Endothelial cell of umbilical vein (primary cell): ENCODE results near the gene LSM14B. TPM values are rescaled to one million over a fixed set of nuclear protein-coding genes. Genes with fewer than 3 reads are reported as not detected.

ENCODE experiments used
- BruUV-seq: library from RNA; stranded (reverse); fragments of 400-500 nt; replicated peaks from 2 replicates; lab custom pipeline; 2021; lab: Mats Ljungman, UMichigan
- CTCF ChIA-PET: fragments of 300-600, 350-600 bp; sonication (Branson Sonifier 250); formaldehyde crosslinking; loops from one replicate; lab custom pipeline; 2021; ENCODE audit warnings: antibody characterized with exemption, inconsistent platforms; lab: Charles Lee
- POLR2A ChIA-PET: fragments of 300-600, 350-600 bp; sonication (Branson Sonifier 250); formaldehyde crosslinking; loops from one replicate; lab custom pipeline; 2021; ENCODE audit warnings: antibody characterized with exemption, inconsistent platforms; lab: Charles Lee
- DNase-seq: peaks from one replicate; pipeline ENCODE4 v3.0.0-alpha.2; 2011; ENCODE audit warnings: low read depth, low spot score
- FAIRE-seq: peaks from 2 replicates; lab custom pipeline; 2011; peaks lifted over from hg19 to GRCh38; lab: Jason Lieb, UNC
- H2AFZ ChIP-seq: 2 replicates; pipeline ENCODE4 v1.6.0; 2012; ENCODE audit warnings: low read depth, low read length, control low read depth, inconsistent platforms
- H3K27ac ChIP-seq: 2 replicates; pipeline ENCODE4 v1.5.1; 2011; ENCODE audit warnings: low read depth, mild to moderate bottlenecking, control low read depth, low read length, moderate library complexity; ENCODE audit not compliant: insufficient read depth
- H3K27me3 ChIP-seq, 2 experiments: 2 replicates each; pipeline versions ENCODE4 v1.6.0 to v1.6.1; 2011; ENCODE audit warnings: low read length in 2 of 2, mixed read lengths in 1 of 2; ENCODE audit not compliant: control insufficient read depth in 2 of 2, insufficient read depth in 2 of 2
- H3K36me3 ChIP-seq, 2 experiments: 2 replicates in 1 of 2; 3 replicates in 1 of 2; pipeline ENCODE4 v1.5.1; 2011; ENCODE audit warnings: low read length in 2 of 2, mild to moderate bottlenecking in 1 of 2, moderate library complexity in 1 of 2; ENCODE audit not compliant: control insufficient read depth in 2 of 2, insufficient read depth in 2 of 2; ENCODE audit errors: extremely low read depth in 1 of 2
- H3K4me1 ChIP-seq: 3 replicates; pipeline ENCODE4 v1.5.1; 2011; ENCODE audit warnings: mild to moderate bottlenecking, low read length; ENCODE audit not compliant: control insufficient read depth, insufficient read depth; ENCODE audit errors: extremely low read depth
- H3K4me2 ChIP-seq: 2 replicates; pipeline ENCODE4 v1.6.1; 2011; ENCODE audit warnings: low read length, control low read depth, mixed read lengths; ENCODE audit not compliant: insufficient read depth
- H3K4me3 ChIP-seq, 3 experiments: fragments of 200-600 bp in 1 of 3; sonication (generic), shearing (Covaris generic) in 1 of 3; replicated peaks in 1 of 3; 2 replicates each; pipeline ENCODE4 v1.5.1; 2011 to 2016; ENCODE audit warnings: control low read depth in 3 of 3, low read length in 3 of 3, mild to moderate bottlenecking in 2 of 3, inconsistent platforms in 1 of 3, low read depth in 1 of 3, moderate library complexity in 1 of 3; ENCODE audit not compliant: insufficient read depth in 1 of 3
- H3K79me2 ChIP-seq: 2 replicates; pipeline ENCODE4 v1.6.0; 2012; ENCODE audit warnings: low read length, inconsistent platforms; ENCODE audit not compliant: control insufficient read depth, insufficient read depth
- H3K9ac ChIP-seq: replicated peaks from 2 replicates; pipeline ENCODE3; 2011; ENCODE audit warnings: low read length, control low read depth; ENCODE audit not compliant: insufficient read depth; ENCODE audit errors: extremely low read depth
- H3K9me1 ChIP-seq: replicated peaks from 3 replicates; pipeline ENCODE4 v1.6.0; 2011; ENCODE audit warnings: mild to moderate bottlenecking, low read length; ENCODE audit not compliant: control insufficient read depth, insufficient read depth; ENCODE audit errors: extremely low read depth
- H3K9me3 ChIP-seq: replicated peaks from 2 replicates; pipeline ENCODE4 v1.5.1; 2012; ENCODE audit warnings: low read length, inconsistent platforms; ENCODE audit not compliant: control insufficient read depth, insufficient read depth
- H4K20me1 ChIP-seq: replicated peaks from 2 replicates; pipeline ENCODE3; 2011; ENCODE audit warnings: mild to moderate bottlenecking, low read length; ENCODE audit not compliant: control insufficient read depth, insufficient read depth; ENCODE audit errors: extremely low read depth
- CTCF ChIP-seq, 2 donors: IDR thresholded peaks; 1 replicate in 1 of 2; 2 replicates in 1 of 2; pipeline ENCODE4 v1.5.1; 2011; ENCODE audit warnings: low read length in 2 of 2, mild to moderate bottlenecking in 2 of 2, moderate library complexity in 2 of 2, control low read depth in 1 of 2, inconsistent platforms in 1 of 2, low read depth in 1 of 2; ENCODE audit not compliant: insufficient read depth in 1 of 2; ENCODE audit errors: extremely low read depth in 1 of 2
- EZH2 ChIP-seq: IDR thresholded peaks from 2 replicates; pipeline ENCODE4 v1.6.1; 2012; ENCODE audit warnings: borderline replicate concordance, low read depth, mild to moderate bottlenecking, moderate library complexity, low read length, inconsistent platforms; ENCODE audit not compliant: severe bottlenecking
- FOS ChIP-seq: IDR thresholded peaks from 2 replicates; pipeline ENCODE4 v1.6.1; 2011; ENCODE audit warnings: mild to moderate bottlenecking, low read length, moderate library complexity, borderline replicate concordance; ENCODE audit not compliant: insufficient read depth
- GATA2 ChIP-seq: IDR thresholded peaks from 2 replicates; pipeline ENCODE4 v1.7.0; 2011; ENCODE audit warnings: low read depth, mild to moderate bottlenecking, moderate library complexity, mixed read lengths, low read length; ENCODE audit not compliant: insufficient read length, insufficient read depth
- JUN ChIP-seq: IDR thresholded peaks from 2 replicates; pipeline ENCODE4 v1.6.1; 2011; ENCODE audit warnings: borderline replicate concordance, low read depth; ENCODE audit not compliant: insufficient read length, insufficient read depth
- dilution Hi-C: fragments of 300-500 bp; cut with MboI; formaldehyde crosslinking; loops from one replicate; pipeline ENCODE4 v1.15.0; 2019; ENCODE audit warnings: low sequenced_read_pairs; ENCODE audit not compliant: extremely low pct_ligation_motif_present
- intact Hi-C: fragments of 100-400 bp; cut with micrococcal nuclease; formaldehyde crosslinking; loops from one replicate; pipeline ENCODE4 v1.10.0; 2022
- polyA plus RNA-seq, 4 experiments: library from polyadenylated mRNA; depleted of rRNA in 3 of 4; stranded (reverse) in 3 of 4; unstranded in 1 of 4; fragments of >200 nt; gene quantifications; 2 replicates each; pipeline versions ENCODE4 v1.2.1 to v1.2.3, GENCODE V29; 2011 to 2012; ENCODE audit warnings: missing spikeins in 1 of 4
- total RNA-seq: library from RNA; stranded (reverse); gene quantifications from 2 replicates; pipeline ENCODE4 v1.2.3, GENCODE V29; 2021

The LSM14B gene
- total and polyA plus RNA-seq, 2 donors (not counting 3 experiments of a cell fraction or from before 2014, with no cell fraction given): 32.5 to 34.0 TPM

DNA sequence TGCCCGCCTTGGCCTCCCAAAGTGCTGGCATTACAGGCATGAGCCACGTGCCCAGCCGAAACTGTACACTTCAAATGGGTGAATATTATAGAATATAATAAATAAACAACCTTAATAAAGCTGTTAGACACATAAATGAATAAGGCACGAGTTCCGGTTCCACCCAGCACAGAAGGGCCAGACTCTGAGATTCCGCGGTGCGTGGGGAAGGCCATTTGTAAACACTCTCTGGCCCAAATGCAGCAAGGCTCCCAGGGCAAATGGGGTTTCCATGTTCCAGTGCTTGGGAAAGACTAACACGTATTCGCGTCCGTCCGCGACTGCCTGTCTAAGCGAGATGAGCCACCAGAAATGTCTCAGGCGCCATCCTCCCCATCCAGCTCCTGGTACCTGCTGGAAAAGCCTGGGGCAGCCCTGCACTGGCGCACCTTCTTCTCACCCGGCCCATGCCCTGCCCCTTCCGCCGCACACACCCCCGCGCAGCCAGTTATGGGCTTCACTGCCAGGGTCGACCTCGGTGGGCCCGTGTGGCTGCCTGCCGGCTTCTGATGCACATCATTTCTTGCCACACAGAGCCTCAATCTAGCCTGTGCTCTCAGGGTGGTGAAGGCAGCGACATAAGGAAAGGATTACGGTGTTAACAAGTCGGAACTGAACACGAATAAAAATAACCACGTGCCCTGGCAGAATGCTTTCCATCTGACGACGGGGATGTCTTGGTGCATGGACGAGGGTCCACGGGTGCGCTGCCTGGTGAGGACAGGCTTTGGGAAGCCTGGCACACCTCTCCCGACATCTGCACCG, 5.5 kb upstream of the LSM14B start:
- no peaks in the 10 kb centered on the region for H3K79me2 ChIP-seq
- TF ChIP-seq GATA2: no peak
- no peak for TF ChIP-seq JUN
- no peak for TF ChIP-seq FOS
- no peak for TF ChIP-seq EZH2
- TF ChIP-seq CTCF (IDR thresholded peaks at IDR 0.05; ENCODE audit: extremely low read depth in 1 of 2, insufficient read depth in 1 of 2, low read depth in 1 of 2, low read length in 2 of 2): no peak
- H3K4me2 ChIP-seq: no peak overlapping the region
- no peak for DNase-seq
- intact Hi-C loops: no loop called here
- H3K9ac ChIP-seq: no peak overlapping the region
- dilution Hi-C loops: no loop called here
- ChIA-PET POLR2A (no interaction called here), CTCF (no interaction called here)
- no TSS peak for BruUV-seq
- no peak overlapping the region for H3K27ac ChIP-seq
- H3K4me3 ChIP-seq: no peak overlapping the region
- no peaks in the 10 kb centered on the region for H3K9me3 ChIP-seq
- H3K27me3 ChIP-seq: peaks cover 9 to 17% of the 10 kb centered on the region in 2 experiments
- no peak for FAIRE-seq
- H3K9me1 ChIP-seq: no peaks in the 10 kb centered on the region
- no peaks in the 10 kb centered on the region for H4K20me1 ChIP-seq
- no peaks in the 10 kb centered on the region for H3K4me1 ChIP-seq
- H2AFZ ChIP-seq: no peak overlapping the region
- no peaks in the 10 kb centered on the region for H3K36me3 ChIP-seq
